Measurements from ENCODE around the gene ABO. TPM values are rescaled to one million over a fixed set of nuclear protein-coding genes. Genes with fewer than 3 reads are reported as not detected.

The ABO gene
- total RNA-seq, 1 donor from 2014 or later, result 0.14 TPM

Other genes starting within 250 kb of the ABO start
- gene GTF3C5, start 244.2 kb downstream of the ABO start, total RNA-seq, result 81.6 and 89.7 TPM in 2 replicates
- 2.0 and 2.1 TPM in 2 replicates for gene CEL, start 213.2 kb downstream of the ABO start, total RNA-seq
- 78.8 and 85.8 TPM in 2 replicates for gene RALGDS, start 154.0 kb downstream of the ABO start, total RNA-seq
- 6.8 and 7.4 TPM in 2 replicates for gene GBGT1, start 111.3 kb downstream of the ABO start, total RNA-seq
- gene OBP2B, start 66.0 kb downstream of the ABO start, total RNA-seq, result not detected in 2 replicates
- gene SURF6, start 61.0 kb upstream of the ABO start, total RNA-seq, result 23.0 and 24.4 TPM in 2 replicates
- gene MED22, start 72.9 kb upstream of the ABO start, total RNA-seq, result 35.2 and 36.4 TPM in 2 replicates
- 2,586 and 2,588 TPM in 2 replicates for gene RPL7A, start 73.0 kb upstream of the ABO start, total RNA-seq
- gene SURF1, start 81.3 kb upstream of the ABO start, total RNA-seq, result 32.4 and 33.0 TPM in 2 replicates
- 16.9 and 22.1 TPM in 2 replicates for gene SURF2, start 81.3 kb upstream of the ABO start, total RNA-seq
- gene SURF4, start 100.9 kb upstream of the ABO start, total RNA-seq, result 388 and 393 TPM in 2 replicates
- gene STKLD1, start 101.2 kb upstream of the ABO start, total RNA-seq, result 0.87 and 1.0 TPM in 2 replicates
- gene REXO4, start 142.8 kb upstream of the ABO start, total RNA-seq, result 31.7 and 32.8 TPM in 2 replicates
- 1.5 and 1.6 TPM in 2 replicates for gene ADAMTS13, start 147.2 kb upstream of the ABO start, total RNA-seq
- 0.46 TPM in 2 replicates for gene CACFD1, start 184.8 kb upstream of the ABO start, total RNA-seq
- 6.1 and 6.5 TPM in 2 replicates for gene SLC2A6, start 203.9 kb upstream of the ABO start, total RNA-seq
- gene MYMK, start 249.8 kb upstream of the ABO start, total RNA-seq, result not detected in 2 replicates